ENCODE data around the gene FHL5.
"Not testable (repeated sequence)": the region's sequence is repeated elsewhere in the genome, so short reads cannot be mapped to it uniquely, and the experiment has no call there.

FHL5 gene

GRCh38 chr6:96562886-96563285, at the start of gene FHL5:
Gene FHL5 (plus strand): TSS chr6:96563128. CDS start chr6:96603614, 40,486 bp downstream.
- DNase-seq, result no peak

GRCh38 chr6:96520171-96521115, 42.5 kb upstream of the FHL5 start:
- no peak for DNase-seq

GRCh38 chr6:96521306-96521643, 41.7 kb upstream of the FHL5 start:
- DNase-seq, result no peak

- DNase-seq, result peak; percentile 80 to 94
Observed at GRCh38 chr6:96521644-96522464, 41.1 kb upstream of the FHL5 start, which contains the start of gene UFL1. Gene UFL1 (plus strand): TSS chr6:96521806. CDS start chr6:96521874, 68 bp downstream.

- no peak for DNase-seq
Observed at GRCh38 chr6:96522465-96523009, 40.4 kb upstream of the FHL5 start.

- no peak for DNase-seq
Observed at GRCh38 chr6:96528193-96528592, 34.7 kb upstream of the FHL5 start.

GRCh38 chr6:96532399-96532798, 30.5 kb upstream of the FHL5 start:
- no peak for DNase-seq

GRCh38 chr6:96537726-96538125, 25.2 kb upstream of the FHL5 start:
- DNase-seq, result no peak

GRCh38 chr6:96542702-96543101, 20.2 kb upstream of the FHL5 start:
- no peak for DNase-seq

- no peak for DNase-seq
Observed at GRCh38 chr6:96545882-96546281, 17.0 kb upstream of the FHL5 start.

GRCh38 chr6:96547654-96548053, 15.3 kb upstream of the FHL5 start:
- DNase-seq, result no peak

- DNase-seq, result no peak
Observed at GRCh38 chr6:96554558-96554957, 8.4 kb upstream of the FHL5 start.

GRCh38 chr6:96559740-96560139, 3.2 kb upstream of the FHL5 start:
- not testable (repeated sequence) for DNase-seq

GRCh38 chr6:96563853-96564252, 925 bp downstream of the FHL5 start:
- no peak for DNase-seq

GRCh38 chr6:96570053-96570452, 7.1 kb downstream of the FHL5 start:
- no peak for DNase-seq

- no peak for DNase-seq
Observed at GRCh38 chr6:96571551-96571950, 8.6 kb downstream of the FHL5 start.

- no peak for DNase-seq
Observed at GRCh38 chr6:96575359-96575758, 12.4 kb downstream of the FHL5 start.

GRCh38 chr6:96576221-96576620, 13.3 kb downstream of the FHL5 start:
- DNase-seq, result no peak

- no peak for DNase-seq
Observed at GRCh38 chr6:96582021-96582420, 19.1 kb downstream of the FHL5 start.

- DNase-seq, result no peak
Observed at GRCh38 chr6:96582436-96582835, 19.5 kb downstream of the FHL5 start.

- DNase-seq, result no peak
Observed at GRCh38 chr6:96604420-96604819, 41.5 kb downstream of the FHL5 start.

GRCh38 chr6:96608074-96608473, 45.1 kb downstream of the FHL5 start:
- DNase-seq, result no peak

- DNase-seq, result no peak
Observed at GRCh38 chr6:96610019-96610418, 47.1 kb downstream of the FHL5 start.
